ENCODE results near the gene UGT1A9.

DNA sequence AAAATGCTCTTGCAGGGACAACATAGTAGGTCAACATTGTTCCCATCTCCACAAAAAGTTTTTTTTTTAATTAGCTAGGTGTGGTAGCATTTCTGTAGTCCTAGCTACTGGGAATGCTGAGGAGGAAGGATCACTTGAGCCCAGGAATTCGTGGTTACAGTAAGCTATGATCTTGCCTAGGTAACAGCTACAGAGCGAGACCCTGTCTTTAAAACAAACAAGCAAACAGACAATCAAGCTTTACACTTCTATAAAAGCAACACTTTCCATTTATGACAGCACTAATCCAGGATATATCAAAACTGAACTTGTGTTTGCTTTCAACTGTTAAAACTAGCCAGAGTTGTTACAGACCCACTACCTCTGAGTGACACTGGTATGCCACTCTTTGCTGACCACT lies 69.2 kb downstream of the UGT1A9 start:
- TF ChIP-seq, protein P1, sequence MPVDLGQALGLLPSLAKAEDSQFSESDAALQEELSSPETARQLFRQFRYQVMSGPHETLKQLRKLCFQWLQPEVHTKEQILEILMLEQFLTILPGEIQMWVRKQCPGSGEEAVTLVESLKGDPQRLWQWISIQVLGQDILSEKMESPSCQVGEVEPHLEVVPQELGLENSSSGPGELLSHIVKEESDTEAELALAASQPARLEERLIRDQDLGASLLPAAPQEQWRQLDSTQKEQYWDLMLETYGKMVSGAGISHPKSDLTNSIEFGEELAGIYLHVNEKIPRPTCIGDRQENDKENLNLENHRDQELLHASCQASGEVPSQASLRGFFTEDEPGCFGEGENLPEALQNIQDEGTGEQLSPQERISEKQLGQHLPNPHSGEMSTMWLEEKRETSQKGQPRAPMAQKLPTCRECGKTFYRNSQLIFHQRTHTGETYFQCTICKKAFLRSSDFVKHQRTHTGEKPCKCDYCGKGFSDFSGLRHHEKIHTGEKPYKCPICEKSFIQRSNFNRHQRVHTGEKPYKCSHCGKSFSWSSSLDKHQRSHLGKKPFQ (CRISPR knock-in tag; IDR thresholded peaks at IDR 0.05; ENCODE audit: insufficient replicate concordance) = no peak
- TF ChIP-seq, protein P2, sequence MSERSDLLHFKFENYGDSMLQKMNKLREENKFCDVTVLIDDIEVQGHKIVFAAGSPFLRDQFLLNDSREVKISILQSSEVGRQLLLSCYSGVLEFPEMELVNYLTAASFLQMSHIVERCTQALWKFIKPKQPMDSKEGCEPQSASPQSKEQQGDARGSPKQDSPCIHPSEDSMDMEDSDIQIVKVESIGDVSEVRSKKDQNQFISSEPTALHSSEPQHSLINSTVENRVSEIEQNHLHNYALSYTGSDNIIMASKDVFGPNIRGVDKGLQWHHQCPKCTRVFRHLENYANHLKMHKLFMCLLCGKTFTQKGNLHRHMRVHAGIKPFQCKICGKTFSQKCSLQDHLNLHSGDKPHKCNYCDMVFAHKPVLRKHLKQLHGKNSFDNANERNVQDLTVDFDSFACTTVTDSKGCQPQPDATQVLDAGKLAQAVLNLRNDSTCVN (CRISPR knock-in tag; IDR thresholded peaks at IDR 0.05; ENCODE audit: borderline replicate concordance) = no peak
- TF ChIP-seq CTCF (CRISPR knock-in tag; IDR thresholded peaks at IDR 0.05) (no peak), GABPA (IDR thresholded peaks at IDR 0.05; ENCODE audit: low read depth, low read length) (no peak), GABPA (CRISPR knock-in tag; IDR thresholded peaks at IDR 0.05; ENCODE audit: low read depth) (no peak), POLR2AphosphoS5 (IDR thresholded peaks at IDR 0.05; ENCODE audit: low read depth, low read length) (no peak), TBX2 (CRISPR knock-in tag; IDR thresholded peaks at IDR 0.05; ENCODE audit: borderline replicate concordance) (no peak), NFE2L2 (IDR thresholded peaks at IDR 0.05; ENCODE audit: low read length) (no peak), NFE2L1 (CRISPR knock-in tag; IDR thresholded peaks at IDR 0.05; ENCODE audit: borderline replicate concordance) (no peak), ESRRA (CRISPR knock-in tag; IDR thresholded peaks at IDR 0.05; ENCODE audit: low read depth) (no peak), TBL1XR1 (IDR thresholded peaks at IDR 0.05; ENCODE audit: borderline replicate concordance, low read length, partially characterized antibody) (no peak), KDM1A (CRISPR knock-in tag; IDR thresholded peaks at IDR 0.05) (no peak), POLR2A (IDR thresholded peaks at IDR 0.05; ENCODE audit: insufficient read depth in 1 of 2, low read depth in 2 of 2, low read length in 2 of 2) (no peak), ZC3H4 (CRISPR knock-in tag; IDR thresholded peaks at IDR 0.05; ENCODE audit: borderline replicate concordance) (no peak)
